Peyer's patch (tissue), 4 donors: ENCODE measurements around the gene PLEKHA1. TPM values are rescaled to one million over a fixed set of nuclear protein-coding genes. Genes with fewer than 3 reads are reported as not detected.

ENCODE experiments used
- DNase-seq, 3 donors: peaks; one replicate each; pipeline ENCODE4 v3.0.0-alpha.2; 2017 to 2019
- H3K27ac ChIP-seq, 4 donors: fragments of 200-600 bp; sonication (generic); one replicate each; pipeline ENCODE4 v1.5.1; 2016 to 2019
- H3K27me3 ChIP-seq, 2 donors: fragments of 200-600 bp; sonication (generic); one replicate each; pipeline ENCODE4 v1.5.1; 2019
- H3K36me3 ChIP-seq, 3 donors: fragments of 200-600 bp; sonication (generic); one replicate each; pipeline ENCODE4 v1.5.1; 2016 to 2019
- H3K4me1 ChIP-seq, 4 donors: fragments of 200-600 bp; sonication (generic); one replicate each; pipeline ENCODE4 v1.5.1; 2016 to 2019
- H3K4me3 ChIP-seq, 4 donors: fragments of 200-600 bp; sonication (generic); 1 replicate in 3 of 4; 2 replicates in 1 of 4; pipeline ENCODE4 v1.5.1; 2016 to 2019; ENCODE audit warnings: mild to moderate bottlenecking in 1 of 4
- H3K9me3 ChIP-seq, 4 donors: fragments of 200-600 bp; sonication (generic); one replicate each; pipeline ENCODE4 v1.5.1; 2016 to 2019; ENCODE audit warnings: mild to moderate bottlenecking in 1 of 4
- POLR2A ChIP-seq, 2 donors: fragments of 450-650 bp; IDR thresholded peaks; one replicate each; pipeline ENCODE4 v1.5.1; 2017; ENCODE audit warnings: antibody characterized with exemption in 2 of 2, mild to moderate bottlenecking in 2 of 2, moderate library complexity in 2 of 2
- total RNA-seq, 4 donors: library from RNA; depleted of rRNA; stranded (reverse); fragments of >200 nt; gene quantifications; one replicate each; pipeline ENCODE4 v1.1.0, GENCODE V29; 2016
- TF ChIP-seq, protein P1 (sequence below), 6 experiments: fragments of 450-650 bp in 4 of 6; fragments of 200-600 bp in 2 of 6; sonication (generic) in 1 of 6; IDR thresholded peaks; one replicate each; pipeline ENCODE4 v1.5.1; 2017 to 2019; ENCODE audit warnings: antibody characterized with exemption in 6 of 6, mild to moderate bottlenecking in 3 of 6, moderate library complexity in 1 of 6

The PLEKHA1 gene
- total RNA-seq, 4 donors from 2014 or later = 15.7 to 62.0 (median 43.9) TPM

DNA sequence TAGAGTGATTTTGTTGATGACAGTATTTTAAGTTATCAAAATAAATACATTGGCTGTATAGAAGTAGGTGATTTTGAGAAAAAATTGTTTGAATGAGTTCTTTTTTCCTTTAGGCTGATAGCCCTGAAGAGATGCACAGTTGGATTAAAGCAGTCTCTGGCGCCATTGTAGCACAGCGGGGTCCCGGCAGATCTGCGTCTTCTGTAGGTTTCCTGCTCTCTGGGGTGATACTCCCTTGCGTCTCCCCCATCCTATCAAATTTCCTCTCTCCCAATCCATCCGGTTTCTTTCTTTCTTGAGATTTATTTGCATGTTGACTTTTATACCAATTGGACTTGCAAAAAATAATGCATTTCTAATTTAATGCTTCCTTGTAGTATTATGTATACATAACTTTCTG lies 52.3 kb downstream of the PLEKHA1 start:
- H3K4me1 ChIP-seq = no peaks in the 10 kb centered on the region
- DNase-seq = no peak
- H3K27me3 ChIP-seq = no peaks in the 10 kb centered on the region
- H3K27ac ChIP-seq = no peak overlapping the region
- TF ChIP-seq, protein P1, sequence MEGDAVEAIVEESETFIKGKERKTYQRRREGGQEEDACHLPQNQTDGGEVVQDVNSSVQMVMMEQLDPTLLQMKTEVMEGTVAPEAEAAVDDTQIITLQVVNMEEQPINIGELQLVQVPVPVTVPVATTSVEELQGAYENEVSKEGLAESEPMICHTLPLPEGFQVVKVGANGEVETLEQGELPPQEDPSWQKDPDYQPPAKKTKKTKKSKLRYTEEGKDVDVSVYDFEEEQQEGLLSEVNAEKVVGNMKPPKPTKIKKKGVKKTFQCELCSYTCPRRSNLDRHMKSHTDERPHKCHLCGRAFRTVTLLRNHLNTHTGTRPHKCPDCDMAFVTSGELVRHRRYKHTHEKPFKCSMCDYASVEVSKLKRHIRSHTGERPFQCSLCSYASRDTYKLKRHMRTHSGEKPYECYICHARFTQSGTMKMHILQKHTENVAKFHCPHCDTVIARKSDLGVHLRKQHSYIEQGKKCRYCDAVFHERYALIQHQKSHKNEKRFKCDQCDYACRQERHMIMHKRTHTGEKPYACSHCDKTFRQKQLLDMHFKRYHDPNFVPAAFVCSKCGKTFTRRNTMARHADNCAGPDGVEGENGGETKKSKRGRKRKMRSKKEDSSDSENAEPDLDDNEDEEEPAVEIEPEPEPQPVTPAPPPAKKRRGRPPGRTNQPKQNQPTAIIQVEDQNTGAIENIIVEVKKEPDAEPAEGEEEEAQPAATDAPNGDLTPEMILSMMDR (IDR thresholded peaks at IDR 0.05) = no peak
- TF ChIP-seq POLR2A (IDR thresholded peaks at IDR 0.05) = no peak
- no peak overlapping the region for H3K4me3 ChIP-seq
- H3K9me3 ChIP-seq = no peaks in the 10 kb centered on the region
- H3K36me3 ChIP-seq = peaks cover 0 to 46% (median 0%) of the 10 kb centered on the region in 3 donors

DNA sequence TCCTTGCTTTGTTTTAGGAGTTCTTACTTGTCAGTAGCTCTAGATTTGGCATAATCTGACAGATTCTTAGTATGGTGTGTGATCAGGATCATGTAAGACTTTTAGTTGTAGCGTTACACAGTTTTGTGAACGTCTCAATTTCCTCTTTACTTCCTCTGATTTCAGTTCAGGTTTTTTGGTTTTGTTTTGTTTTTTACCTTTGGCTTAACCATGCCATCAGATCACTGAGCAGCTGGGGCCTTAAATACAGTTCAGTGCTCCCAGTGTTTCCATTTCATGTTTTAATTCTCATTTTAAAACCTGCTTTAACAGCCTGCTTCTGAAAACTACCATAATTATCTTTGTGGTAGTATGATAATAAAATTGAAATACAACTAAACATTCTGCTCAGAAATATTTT lies 52.8 kb downstream of the PLEKHA1 start:
- TF ChIP-seq, protein P1 (IDR thresholded peaks at IDR 0.05) = no peak
- TF ChIP-seq POLR2A (IDR thresholded peaks at IDR 0.05) = no peak
- H3K36me3 ChIP-seq = peaks cover 0 to 51% (median 0%) of the 10 kb centered on the region in 3 donors
- no peak overlapping the region for H3K4me3 ChIP-seq
- no peaks in the 10 kb centered on the region for H3K4me1 ChIP-seq
- no peaks in the 10 kb centered on the region for H3K9me3 ChIP-seq
- H3K27ac ChIP-seq = no peak overlapping the region
- no peaks in the 10 kb centered on the region for H3K27me3 ChIP-seq
- DNase-seq = no peak

DNA sequence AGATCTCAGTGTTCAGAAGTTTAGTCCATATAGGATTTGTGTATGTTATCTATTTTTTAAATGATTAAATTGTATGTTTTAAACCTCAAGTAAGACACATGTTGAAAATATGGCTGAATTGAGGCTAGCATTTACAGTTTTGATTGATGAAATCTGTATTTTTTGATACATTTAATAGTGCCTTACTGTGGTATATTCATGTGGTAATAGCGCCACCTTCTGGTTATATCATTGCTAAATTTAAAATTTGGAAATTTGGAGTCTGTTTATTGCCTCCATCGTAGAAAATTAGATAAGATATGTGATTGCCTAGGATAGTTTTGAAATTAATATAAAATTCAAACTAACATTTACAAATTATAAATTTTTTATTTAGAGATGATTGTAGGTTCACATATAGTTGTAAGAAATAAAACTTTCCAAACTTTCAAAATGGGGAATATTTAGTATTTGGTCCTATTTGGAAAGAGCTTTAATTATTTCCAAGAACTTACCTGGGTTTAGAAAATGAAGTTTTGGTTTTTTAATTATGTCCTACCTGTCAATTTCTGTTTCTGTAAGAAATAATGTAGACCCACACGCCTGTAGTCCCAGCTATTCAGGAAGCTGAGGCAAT lies 60.8 kb downstream of the PLEKHA1 start:
- H3K9me3 ChIP-seq = no peaks in the 10 kb centered on the region
- DNase-seq = no peak
- H3K4me3 ChIP-seq = no peak overlapping the region
- H3K27ac ChIP-seq = no peak overlapping the region
- no peaks in the 10 kb centered on the region for H3K27me3 ChIP-seq
- peaks cover 0 to 15% (median 0%) of the 10 kb centered on the region in 3 donors for H3K36me3 ChIP-seq
- H3K4me1 ChIP-seq = no peaks in the 10 kb centered on the region
- no peak for TF ChIP-seq POLR2A (IDR thresholded peaks at IDR 0.05)
- TF ChIP-seq, protein P1 (IDR thresholded peaks at IDR 0.05) = peak; percentile 41 to 84 (median 72)

DNA sequence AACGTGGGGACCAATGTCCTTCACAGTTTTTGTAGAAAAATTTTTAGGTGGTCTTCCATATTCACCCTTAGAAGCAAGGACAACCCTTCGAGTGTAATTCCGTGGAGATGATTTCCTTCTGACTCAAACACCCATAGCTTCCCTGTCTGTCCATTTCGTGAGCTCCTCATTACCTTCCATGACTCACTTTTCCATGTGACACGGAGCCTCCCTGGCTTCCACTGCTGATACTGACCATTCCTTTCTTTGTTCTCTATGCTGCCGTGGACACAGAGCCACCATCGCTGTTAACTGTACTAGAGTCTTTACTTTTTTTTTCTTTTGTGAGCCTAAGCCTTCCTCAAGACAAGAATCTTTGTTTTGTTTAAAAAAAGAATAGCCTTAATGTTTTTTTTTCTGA lies 67.5 kb downstream of the PLEKHA1 start:
- no peak overlapping the region for H3K27ac ChIP-seq
- H3K27me3 ChIP-seq = no peaks in the 10 kb centered on the region
- no peaks in the 10 kb centered on the region for H3K36me3 ChIP-seq
- H3K4me1 ChIP-seq = no peaks in the 10 kb centered on the region
- no peak for DNase-seq
- H3K4me3 ChIP-seq = no peak overlapping the region
- TF ChIP-seq, protein P1 (IDR thresholded peaks at IDR 0.05) = no peak
- no peak for TF ChIP-seq POLR2A (IDR thresholded peaks at IDR 0.05)
- no peaks in the 10 kb centered on the region for H3K9me3 ChIP-seq

DNA sequence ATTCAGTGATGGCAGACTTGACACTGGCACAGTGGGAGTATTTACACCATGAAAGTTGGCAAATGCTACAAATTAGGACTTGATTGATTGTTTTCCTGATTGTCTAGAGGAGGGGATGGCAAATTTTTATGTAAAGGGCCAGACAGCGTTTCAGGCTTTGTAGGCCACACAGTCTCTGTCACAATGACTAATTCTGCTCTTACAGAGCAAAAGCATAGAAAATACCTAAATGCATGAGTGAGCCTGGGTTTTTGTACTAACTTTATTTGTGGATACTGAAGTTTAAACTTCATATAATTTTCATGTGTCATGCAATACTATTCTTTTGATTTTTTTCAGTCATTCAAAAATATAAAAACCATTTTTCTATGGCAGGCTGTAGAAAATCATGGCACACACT lies 71.0 kb downstream of the PLEKHA1 start:
- no peaks in the 10 kb centered on the region for H3K4me1 ChIP-seq
- no peak overlapping the region for H3K4me3 ChIP-seq
- no peaks in the 10 kb centered on the region for H3K9me3 ChIP-seq
- no peak overlapping the region for H3K27ac ChIP-seq
- no peak for DNase-seq
- H3K27me3 ChIP-seq = no peaks in the 10 kb centered on the region
- no peak for TF ChIP-seq POLR2A (IDR thresholded peaks at IDR 0.05)
- TF ChIP-seq, protein P1 (IDR thresholded peaks at IDR 0.05) = no peak
- no peaks in the 10 kb centered on the region for H3K36me3 ChIP-seq

DNA sequence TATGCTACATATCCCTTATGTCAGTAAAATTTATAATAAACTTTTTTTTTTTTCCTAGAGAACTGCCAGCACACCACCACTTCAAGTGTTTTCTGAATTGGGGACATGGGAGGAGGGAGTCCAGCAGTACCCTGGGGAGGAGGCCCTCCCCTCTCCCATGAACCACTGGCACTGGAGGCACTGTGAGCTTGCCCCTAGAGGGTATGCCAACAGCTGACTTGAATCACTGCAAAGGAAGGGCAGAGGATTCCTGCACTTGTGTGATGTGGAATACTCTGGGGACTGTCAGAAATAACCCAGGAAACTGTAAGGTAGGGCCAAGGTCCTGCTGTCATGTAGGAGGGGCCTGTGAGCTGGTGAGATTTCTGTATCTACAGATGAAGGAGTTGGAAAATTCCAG lies 71.4 kb downstream of the PLEKHA1 start:
- no peaks in the 10 kb centered on the region for H3K4me1 ChIP-seq
- H3K36me3 ChIP-seq = no peaks in the 10 kb centered on the region
- DNase-seq = no peak
- no peak overlapping the region for H3K27ac ChIP-seq
- H3K27me3 ChIP-seq = no peaks in the 10 kb centered on the region
- no peaks in the 10 kb centered on the region for H3K9me3 ChIP-seq
- H3K4me3 ChIP-seq = no peak overlapping the region
- TF ChIP-seq POLR2A (IDR thresholded peaks at IDR 0.05) = no peak
- TF ChIP-seq, protein P1 (IDR thresholded peaks at IDR 0.05) = no peak
